RPMI8226 (cell line): ENCODE measurements around the gene PRICKLE1.

Experiments used
- DNase-seq: peaks from one replicate; pipeline ENCODE4 v3.0.0-alpha.2; 2015

Gene PRICKLE1

GRCh38 chr12:42444192-42444943 lies 145.2 kb downstream of the PRICKLE1 start:
- no peak for DNase-seq

GRCh38 chr12:42442888-42443287 lies 146.7 kb downstream of the PRICKLE1 start:
- DNase-seq, result no peak

- no peak for DNase-seq
These were observed 147.2 kb downstream of the PRICKLE1 start for GRCh38 chr12:42442311-42442759.

- no peak for DNase-seq
These were observed 148.9 kb downstream of the PRICKLE1 start for GRCh38 chr12:42440608-42441007.

DNA sequence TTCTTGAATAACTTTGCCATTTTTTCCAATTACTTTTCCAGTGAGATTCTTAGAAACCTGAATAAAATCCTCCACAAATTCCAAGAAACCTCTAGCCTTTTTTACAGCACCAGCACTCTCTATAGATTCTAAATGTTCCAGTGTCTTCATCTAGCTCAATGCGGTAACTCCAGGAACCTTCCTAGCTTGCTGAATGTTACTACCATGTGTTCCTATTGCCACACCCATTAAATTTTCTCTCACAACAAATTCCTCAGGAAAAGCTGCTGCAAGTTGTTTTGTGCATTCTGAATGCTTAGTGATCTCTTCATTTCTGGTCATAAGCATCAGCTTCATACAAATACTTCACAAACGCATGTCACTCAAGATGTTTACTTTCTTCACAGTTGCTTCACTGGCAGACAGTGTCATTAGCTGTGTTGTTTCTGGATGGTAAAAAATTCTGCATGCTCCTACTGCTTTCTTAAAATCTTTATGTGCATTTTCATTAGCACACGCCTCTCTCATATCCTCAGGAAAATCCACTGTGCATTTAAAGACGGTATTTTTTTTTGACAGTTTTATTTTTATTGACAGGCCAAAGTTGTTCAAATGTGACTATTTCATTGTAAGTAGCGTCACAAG lies 156.9 kb downstream of the PRICKLE1 start:
- no peak for DNase-seq

GRCh38 chr12:42428850-42429249 lies 160.7 kb downstream of the PRICKLE1 start:
- no peak for DNase-seq

- DNase-seq, result no peak
These were observed 162.8 kb downstream of the PRICKLE1 start for GRCh38 chr12:42426746-42427145.

- DNase-seq, result no peak
These were observed 166.8 kb downstream of the PRICKLE1 start for GRCh38 chr12:42422785-42423184.

- no peak for DNase-seq
These were observed 167.4 kb downstream of the PRICKLE1 start for GRCh38 chr12:42421844-42422779.

DNA sequence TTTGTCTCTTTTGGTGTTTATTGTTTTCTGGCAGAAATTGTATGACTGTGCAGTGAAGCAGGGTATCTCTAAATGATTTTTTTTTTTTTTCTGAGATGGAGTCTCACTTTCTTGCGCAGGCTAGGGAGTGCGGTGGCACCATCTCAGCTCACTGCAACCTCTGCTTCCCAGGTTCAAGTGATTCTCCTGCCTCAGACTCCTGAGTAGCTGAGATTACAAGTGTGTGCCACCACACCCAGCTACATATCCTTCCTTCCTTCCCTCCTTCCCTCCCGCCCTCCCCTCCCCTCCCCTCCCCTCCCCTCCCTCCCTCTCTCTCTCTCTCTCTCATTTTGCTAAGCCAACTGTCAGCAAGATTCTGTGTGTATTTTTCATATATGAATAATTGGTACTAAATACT lies 169.2 kb downstream of the PRICKLE1 start:
- DNase-seq, result no peak

DNA sequence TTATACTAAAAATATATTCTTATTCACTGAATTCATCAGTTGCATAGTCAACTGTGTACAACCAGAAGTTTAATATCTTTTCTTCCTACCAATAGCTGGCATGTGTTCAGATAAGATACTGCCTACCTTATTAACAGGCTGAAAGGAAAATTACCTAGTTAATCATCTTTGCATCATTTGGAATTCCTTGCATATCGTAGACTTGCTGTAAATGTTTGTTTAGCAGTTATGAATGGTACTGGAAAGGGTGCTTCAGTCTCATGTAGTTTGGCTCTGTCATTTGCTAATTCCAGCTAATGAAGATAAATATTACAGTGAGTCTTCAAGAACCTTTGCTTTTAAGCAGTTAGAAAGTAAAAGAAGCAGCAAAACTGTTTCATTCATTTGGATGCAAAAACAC lies 179.2 kb downstream of the PRICKLE1 start:
- DNase-seq, result no peak

DNA sequence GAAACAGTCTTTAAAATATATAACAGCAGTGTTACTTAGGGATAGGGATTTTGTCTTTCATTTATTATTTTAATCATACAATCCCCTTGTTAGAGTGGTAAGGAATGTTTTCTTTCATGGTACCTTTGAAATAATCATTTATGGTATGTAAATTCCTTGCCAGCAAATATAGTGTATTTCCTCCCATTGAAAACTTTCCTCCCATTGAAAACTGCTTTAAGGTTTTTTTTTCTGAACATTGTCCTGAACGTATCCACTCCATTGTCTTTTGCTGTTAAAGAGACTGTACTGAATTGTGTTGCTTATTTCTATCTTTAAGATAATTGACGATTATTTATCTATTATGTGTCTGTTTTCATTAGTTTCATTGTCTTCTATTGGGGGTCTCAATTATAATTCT lies 180.1 kb downstream of the PRICKLE1 start:
- DNase-seq, result no peak

- DNase-seq, result no peak
These were observed 182.2 kb downstream of the PRICKLE1 start for GRCh38 chr12:42407306-42407705.
